K562 (cell line): Measurements from ENCODE around the gene CLASP1. TPM values are rescaled to one million over a fixed set of nuclear protein-coding genes. Genes with fewer than 3 reads are reported as not detected.

ENCODE experiments used
- CBFA2T2 ChIP-seq: fragments of 450-650 bp; conservative IDR thresholded peaks from 2 replicates; pipeline ENCODE4 v1.6.1; 2017; ENCODE audit warnings: mild to moderate bottlenecking
- NUFIP1 ChIP-seq: fragments of 450-650 bp; IDR thresholded peaks from 2 replicates; pipeline ENCODE4 v1.6.1; 2018; ENCODE audit not compliant: partially characterized antibody
- POLR2G ChIP-seq: fragments of 200-400 bp; formaldehyde crosslinking; IDR thresholded peaks from 2 replicates; pipeline ENCODE4 v1.6.1; 2017; ENCODE audit warnings: low read depth, mild to moderate bottlenecking, antibody characterized with exemption, low read length, moderate library complexity
- PRDM10 ChIP-seq: fragments of 450-650 bp; IDR thresholded peaks from 2 replicates; pipeline ENCODE4 v1.6.1; 2018; ENCODE audit not compliant: partially characterized antibody
- TRIM24 ChIP-seq, 2 experiments: fragments of 450-650 bp; IDR thresholded peaks; 2 replicates each; pipeline ENCODE4 v1.6.1; 2016
- XRCC3 ChIP-seq: fragments of 450-650 bp; IDR thresholded peaks from 2 replicates; pipeline ENCODE4 v1.6.1; 2017; ENCODE audit warnings: mild to moderate bottlenecking, moderate library complexity
- ZHX1 ChIP-seq: fragments of 150-350 bp; conservative IDR thresholded peaks from 2 replicates; pipeline ENCODE4 v1.6.1; 2014; ENCODE audit warnings: low read length
- ZNF318 ChIP-seq, 2 experiments: fragments of 450-650 bp; IDR thresholded peaks; 2 replicates each; pipeline ENCODE4 v1.6.1; 2016; ENCODE audit warnings: mild to moderate bottlenecking in 2 of 2, borderline replicate concordance in 1 of 2, low read depth in 1 of 2, moderate library complexity in 1 of 2
- polyA plus RNA-seq, 8 experiments: library from polyadenylated mRNA; depleted of rRNA in 4 of 8; stranded (reverse) in 5 of 8; unstranded in 3 of 8; fragments of >200 nt; fragmentation: Nextera tagmentation in 2 of 8; fragmentation: Illumina TruSeq in 1 of 8; extraction: Ambion mirVana in 2 of 8; extraction: Trizol in 1 of 8; gene quantifications; 2 replicates each; pipeline versions ENCODE4 v1.2.1 to v1.2.3, GENCODE V29; 2011 to 2014; ENCODE audit warnings: inconsistent platforms in 1 of 8, missing spikeins in 1 of 8
- total RNA-seq, 7 experiments: library from RNA; depleted of rRNA in 6 of 7; stranded (reverse); fragments of >200 nt in 6 of 7; fragmentation: Illumina TruSeq in 2 of 7; extraction: Trizol in 2 of 7; gene quantifications; 2 replicates each; pipeline versions ENCODE4 v1.2.1 to v1.2.3, GENCODE V29; 2011 to 2021; ENCODE audit warnings: low replicate concordance in 1 of 7

Gene CLASP1
- total and polyA plus RNA-seq, 9 of the 15 experiments (the other 6 are each of a cell fraction or from before 2014, with no cell fraction given): 1.7 to 40.3 (median 20.7) TPM

GRCh38 chr2:121682396-121683298 lies 33.4 kb upstream of the CLASP1 start (continued):
- TF ChIP-seq ZHX1 (no peak), TRIM24 (IDR thresholded peaks at IDR 0.05) (peak in 1 of 2 experiments; percentile 76; a peak in 2 of 4 replicates), POLR2G (no peak), ZNF318 (IDR thresholded peaks at IDR 0.05; ENCODE audit: borderline replicate concordance in 1 of 2, low read depth in 1 of 2) (0 out of 4 replicates have a peak, but pooled peaks of 1 of the 2 experiments have one; percentile 35), NUFIP1 (no peak), CBFA2T2 (no peak), PRDM10 (peak; percentile 81), XRCC3 (peak; percentile 95; the same call in 1 of the 2 replicates)
